Activated CD4-positive, CD25-positive, alpha-beta regulatory T cell treated with anti-CD3 and anti-CD28 coated beads, Interleukin-2, amount 50 U/mL, for 24 hours (primary cell): ENCODE results near the gene WAS.
"Not testable (repeated sequence)": the region's sequence is repeated elsewhere in the genome, so short reads cannot be mapped to it uniquely, and the experiment has no call there.

ENCODE experiments used
- ATAC-seq, 2 donors: fragments of 150-1000 bp; cut with Tn5 transposase; one replicate each; pipeline ENCODE4 v1.10.0; 2021; ENCODE audit warnings: mild to moderate bottlenecking in 1 of 2, moderate library complexity in 1 of 2

WAS gene

GRCh38 chrX:48683411-48683982 lies at the start of gene WAS:
Gene WAS (plus strand): TSS chrX:48683799. CDS start chrX:48683854, 55 bp downstream.
- peak; percentile 81 to 84 for ATAC-seq

- ATAC-seq, result no peak
These were observed 47.3 kb upstream of the WAS start for GRCh38 chrX:48636301-48636700.

DNA sequence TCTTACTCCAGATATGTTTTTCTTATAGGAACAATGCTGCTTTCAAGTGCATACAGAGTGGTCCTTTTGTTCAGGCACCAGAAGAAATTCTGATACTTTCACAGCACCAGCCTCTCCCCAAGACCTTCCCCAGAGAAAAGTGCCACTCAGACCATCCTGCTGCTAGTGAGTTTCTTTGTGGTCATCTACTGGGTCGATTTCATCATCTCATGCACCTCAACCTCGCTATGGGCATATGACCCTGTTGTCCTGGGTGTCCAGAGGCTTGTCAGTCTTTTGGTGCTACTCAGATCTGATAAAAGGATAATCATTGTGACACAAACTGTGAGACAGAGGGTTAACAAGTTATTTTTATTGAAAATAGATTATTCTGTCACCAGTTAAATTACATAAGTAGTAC lies 46.8 kb upstream of the WAS start:
- no peak for ATAC-seq

DNA sequence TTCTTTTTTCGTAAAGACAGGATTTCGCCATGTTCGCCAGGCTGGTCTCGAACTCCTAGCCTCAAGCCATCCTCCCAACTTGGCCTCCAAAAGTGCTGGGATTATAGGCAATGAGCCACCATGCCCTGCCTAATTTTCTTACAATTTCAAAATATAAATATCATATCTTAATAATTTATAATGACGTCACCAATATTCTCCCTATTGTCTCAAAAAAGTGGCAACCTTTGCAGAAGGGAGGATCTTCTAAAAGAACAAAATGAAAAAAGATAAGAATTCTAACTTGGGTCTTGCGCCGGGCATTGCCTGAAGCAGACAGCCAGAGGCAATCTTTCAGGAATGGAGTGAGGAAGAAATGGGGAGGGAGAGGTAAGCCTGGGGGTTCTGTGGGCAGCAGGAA lies 37.9 kb upstream of the WAS start:
- ATAC-seq, result no peak

DNA sequence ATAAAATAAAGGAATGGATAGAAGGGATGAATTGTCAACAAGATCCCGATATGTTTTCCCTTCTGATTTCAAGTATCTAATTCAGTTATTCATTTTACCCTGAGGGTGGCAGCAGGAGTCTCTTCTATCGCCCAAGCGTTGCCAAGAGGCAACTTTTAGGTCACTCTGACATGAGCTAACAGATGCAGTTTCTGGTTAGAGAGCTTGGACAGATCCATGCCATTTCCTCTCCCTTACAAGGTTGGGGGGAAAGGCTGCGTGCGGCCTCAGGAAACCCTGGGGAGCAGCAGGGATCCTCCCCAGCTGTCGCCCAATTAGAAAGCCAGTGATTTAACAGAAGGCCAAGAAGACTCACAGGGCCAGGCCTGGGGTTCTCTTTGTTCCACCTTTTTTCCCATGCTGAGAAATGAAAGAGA lies 35.3 kb upstream of the WAS start:
- ATAC-seq, result peak in 1 of 2 donors; percentile 59

DNA sequence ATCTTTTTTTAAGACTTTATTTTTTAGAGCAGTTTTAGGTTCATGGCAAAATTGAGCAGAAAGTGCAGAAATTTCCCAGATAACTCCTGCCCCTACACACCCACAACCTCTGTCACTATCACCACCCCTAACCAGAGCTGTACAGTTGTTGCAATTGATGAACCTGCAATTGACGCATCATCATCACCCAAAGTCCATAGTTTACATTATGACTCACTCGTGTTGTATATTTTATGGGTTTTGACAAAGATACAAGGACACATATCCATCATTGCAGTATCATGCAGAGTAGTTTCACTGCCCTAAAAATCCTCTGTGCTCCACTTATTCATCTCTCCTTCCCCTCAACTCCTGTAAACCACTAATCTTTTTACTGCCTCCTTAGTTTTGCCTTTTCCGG lies 34.5 kb upstream of the WAS start:
- no peak for ATAC-seq

GRCh38 chrX:48652055-48652579 lies 31.5 kb upstream of the WAS start:
- not testable (repeated sequence) for ATAC-seq

GRCh38 chrX:48654746-48655145 lies 28.9 kb upstream of the WAS start:
- ATAC-seq, result not testable (repeated sequence)

GRCh38 chrX:48659686-48660085 lies 23.9 kb upstream of the WAS start:
- not testable (repeated sequence) for ATAC-seq

- ATAC-seq, result peak; percentile 38 to 51
These were observed 20.4 kb upstream of the WAS start for GRCh38 chrX:48663241-48663640.

GRCh38 chrX:48664156-48664555 lies 19.4 kb upstream of the WAS start:
- ATAC-seq, result no peak

- no peak for ATAC-seq
These were observed 17.6 kb upstream of the WAS start for GRCh38 chrX:48665991-48666390.

DNA sequence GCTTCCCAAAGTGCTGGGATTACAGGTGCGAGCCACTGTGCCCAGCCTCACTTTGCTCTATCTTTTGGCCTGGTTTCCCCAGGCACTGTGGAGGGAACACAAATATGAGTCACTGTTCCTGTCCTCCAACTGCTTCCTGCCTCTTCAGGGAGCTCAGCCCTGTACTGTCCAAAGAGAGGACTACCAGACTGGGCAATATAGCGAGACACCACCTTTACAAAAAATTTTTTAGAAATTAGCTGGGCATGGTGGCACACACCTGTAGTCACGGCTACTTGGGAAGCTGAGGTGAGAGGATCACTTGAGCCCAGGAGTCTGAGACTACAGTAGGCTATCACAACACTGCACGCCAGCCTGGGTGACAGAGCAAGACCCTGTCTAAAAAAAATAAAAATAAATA lies 16.9 kb upstream of the WAS start:
- ATAC-seq, result no peak

- no peak for ATAC-seq
These were observed 16.1 kb upstream of the WAS start for GRCh38 chrX:48667509-48667908.

GRCh38 chrX:48668187-48668586 lies 15.4 kb upstream of the WAS start:
- ATAC-seq, result not testable (repeated sequence)

DNA sequence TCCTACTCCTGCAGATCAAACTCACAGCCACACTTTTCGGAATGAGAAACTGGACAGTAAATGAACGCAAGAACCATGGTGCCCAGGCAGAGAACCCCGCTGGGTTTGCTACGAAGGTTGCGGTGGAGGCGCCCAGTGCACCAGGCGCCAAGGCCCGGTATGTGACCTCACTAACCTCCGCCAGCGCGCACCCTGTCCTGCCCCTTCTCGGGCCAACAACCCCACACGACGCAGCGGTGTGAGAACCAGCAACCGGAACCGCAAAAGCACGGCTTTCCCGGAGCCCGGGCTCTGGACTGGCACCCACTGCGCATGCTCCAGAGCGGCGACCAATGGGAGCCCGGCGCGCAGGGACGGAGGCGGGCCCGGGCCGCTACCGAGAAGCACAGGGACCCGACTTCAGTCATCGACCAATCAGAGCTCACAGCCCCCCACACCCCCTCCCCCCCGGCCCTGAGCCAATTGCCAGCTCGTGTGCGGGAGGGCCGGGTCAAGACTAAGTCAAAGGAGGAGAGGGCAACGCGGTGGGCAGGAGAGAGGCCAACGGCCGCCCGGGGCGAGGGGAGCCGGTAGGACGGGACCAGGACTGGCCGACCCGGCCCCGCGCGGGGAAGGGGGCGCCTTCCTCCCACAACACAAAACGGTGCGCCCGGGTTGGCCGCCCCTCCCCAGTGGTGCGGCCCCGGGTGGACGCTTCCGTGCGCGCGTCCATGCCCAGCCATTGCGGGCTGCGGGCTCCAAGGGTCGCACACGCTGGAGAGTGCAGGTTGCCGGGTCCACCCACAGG lies 7.3 kb upstream of the WAS start:
- ATAC-seq, result peak; percentile 95

DNA sequence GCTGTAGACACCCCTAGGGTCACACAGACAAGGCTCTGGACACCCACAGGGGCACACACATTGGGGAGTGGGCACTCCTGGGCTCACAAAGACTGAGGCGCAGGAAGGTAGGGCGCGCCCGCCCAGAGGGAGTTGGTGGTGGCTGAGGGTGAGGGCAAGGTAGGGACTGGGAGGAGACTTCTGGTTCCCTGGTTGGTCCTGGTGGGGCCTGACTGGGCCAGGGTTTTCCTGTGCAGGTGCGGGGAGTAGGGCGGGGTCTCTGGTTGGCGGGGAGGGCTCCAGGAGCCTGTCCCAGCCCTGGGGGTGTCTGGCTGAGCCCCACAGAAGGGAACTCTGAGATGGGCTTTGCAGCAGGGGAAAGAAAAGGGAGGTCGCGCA lies 6.7 kb upstream of the WAS start:
- ATAC-seq, result peak; percentile 3 to 19

DNA sequence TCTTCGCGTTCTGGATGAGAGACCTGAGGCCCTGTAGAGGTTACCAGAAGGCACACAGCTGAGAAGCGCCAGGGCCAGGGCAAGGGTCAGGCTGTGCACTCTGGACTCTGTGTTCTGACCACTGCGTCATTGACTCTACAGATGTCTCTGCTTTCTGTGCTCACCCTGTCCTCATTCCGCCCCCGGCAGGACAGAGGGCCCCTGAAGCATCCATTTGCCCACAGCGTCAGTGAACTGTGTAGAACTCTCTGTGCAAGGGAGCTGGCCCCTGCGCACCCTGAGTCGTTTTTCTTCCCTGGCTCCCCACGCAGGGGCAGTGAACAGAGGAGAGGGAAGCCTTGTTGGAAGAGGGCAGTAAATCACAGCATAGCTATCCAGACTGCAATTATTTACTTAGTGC lies 6.1 kb upstream of the WAS start:
- no peak for ATAC-seq

- not testable (repeated sequence) for ATAC-seq
These were observed 3.1 kb upstream of the WAS start for GRCh38 chrX:48680467-48680866.

- not testable (repeated sequence) for ATAC-seq
These were observed 2.7 kb upstream of the WAS start for GRCh38 chrX:48680925-48681324.

DNA sequence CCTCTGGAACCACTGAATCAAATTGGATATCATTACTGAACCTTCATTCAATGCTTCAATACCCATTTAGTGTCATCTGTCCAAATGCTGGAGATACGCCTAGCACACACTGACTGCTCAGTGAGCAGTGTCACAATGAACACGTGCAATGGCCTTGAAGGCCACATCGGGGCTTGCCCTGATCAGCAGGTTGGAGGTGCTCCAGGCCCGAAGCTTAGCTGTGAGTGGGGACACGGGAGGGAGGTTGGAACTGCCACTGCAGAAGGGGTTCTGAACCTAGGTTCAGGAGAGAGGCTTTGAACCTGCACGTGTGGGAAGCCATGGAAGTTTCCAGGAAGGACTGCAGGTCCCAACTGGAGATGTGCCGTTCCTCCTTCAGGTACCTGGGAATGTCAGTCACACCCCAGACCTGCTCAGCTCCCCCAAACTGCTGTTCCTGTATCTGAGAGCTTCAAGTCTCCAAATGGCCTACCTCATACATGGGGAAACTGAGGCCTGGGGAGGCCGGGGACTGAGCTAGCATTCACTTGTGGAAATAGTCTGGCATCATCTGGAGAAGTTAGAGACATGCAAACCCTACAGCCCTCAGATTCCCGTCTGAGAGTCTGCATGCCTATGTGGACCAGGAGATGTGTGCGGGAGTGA lies 1.9 kb upstream of the WAS start:
- no peak for ATAC-seq

DNA sequence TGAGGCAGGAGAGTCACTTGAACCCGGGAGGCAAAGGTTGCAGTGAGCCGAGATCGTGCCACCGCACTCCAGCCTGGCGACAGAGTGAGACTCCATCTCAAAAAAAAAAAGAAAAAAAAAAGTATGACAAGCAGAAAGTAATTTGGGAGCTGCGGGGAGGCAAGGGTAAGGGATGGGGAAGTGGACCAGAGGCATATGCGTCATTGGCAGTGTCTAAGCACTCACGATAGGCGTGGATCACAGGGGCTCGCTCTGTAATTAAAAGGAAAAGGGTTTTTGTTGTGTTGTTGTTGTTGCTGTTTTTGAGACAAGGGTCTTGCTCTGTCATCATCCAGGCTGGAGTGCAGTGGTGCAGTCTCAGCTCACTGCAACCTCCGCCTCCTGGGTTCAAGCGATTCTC lies 804 bp upstream of the WAS start:
- ATAC-seq, result not testable (repeated sequence)

GRCh38 chrX:48684134-48684533 lies 535 bp downstream of the WAS start:
- no peak for ATAC-seq

GRCh38 chrX:48685416-48685815 lies 1.8 kb downstream of the WAS start:
- ATAC-seq, result no peak
